Lower leg skin (tissue), 4 donors: Measurements from ENCODE around the gene VEGFC. TPM values are rescaled to one million over a fixed set of nuclear protein-coding genes. Genes with fewer than 3 reads are reported as not detected.

ENCODE experiments used
- DNase-seq, 2 donors: peaks; one replicate each; pipeline ENCODE4 v3.0.0-alpha.2; 2019; ENCODE audit warnings: low spot score in 2 of 2
- H3K4me3 ChIP-seq: fragments of 200-600 bp; sonication (generic); 2 replicates; pipeline ENCODE4 v1.5.1; 2017; ENCODE audit warnings: mild to moderate bottlenecking, low read depth; ENCODE audit not compliant: poor library complexity, severe bottlenecking
- POLR2A ChIP-seq, 2 donors: fragments of 450-650 bp; IDR thresholded peaks; one replicate each; pipeline ENCODE4 v1.6.1; 2016 to 2017; ENCODE audit warnings: antibody characterized with exemption in 2 of 2, mild to moderate bottlenecking in 1 of 2, moderate library complexity in 1 of 2
- WGBS, 2 donors: methylation state at CpG; one replicate each; pipeline ENCODE4 v1.1.5; 2018; 5-methylcytosine and 5-hydroxymethylcytosine counted together
- intact Hi-C: fragments of 100-400 bp; cut with DNase I; formaldehyde crosslinking; loops from one replicate; pipeline ENCODE4 v1.15.0; 2023; ENCODE audit warnings: low total_unique reads
- total RNA-seq, 4 donors: library from RNA; depleted of rRNA; stranded (reverse); fragments of >200 nt; gene quantifications; one replicate each; pipeline ENCODE4 v1.1.0, GENCODE V29; 2016
- TF ChIP-seq, protein P1 (sequence below), 3 donors: fragments of 450-650 bp; IDR thresholded peaks; one replicate each; pipeline ENCODE4 v1.5.1; 2016; ENCODE audit warnings: antibody characterized with exemption in 3 of 3, mild to moderate bottlenecking in 3 of 3, moderate library complexity in 2 of 3

Gene VEGFC
- total RNA-seq, 4 donors from 2014 or later: 1.4 to 6.1 (median 3.2) TPM

DNA sequence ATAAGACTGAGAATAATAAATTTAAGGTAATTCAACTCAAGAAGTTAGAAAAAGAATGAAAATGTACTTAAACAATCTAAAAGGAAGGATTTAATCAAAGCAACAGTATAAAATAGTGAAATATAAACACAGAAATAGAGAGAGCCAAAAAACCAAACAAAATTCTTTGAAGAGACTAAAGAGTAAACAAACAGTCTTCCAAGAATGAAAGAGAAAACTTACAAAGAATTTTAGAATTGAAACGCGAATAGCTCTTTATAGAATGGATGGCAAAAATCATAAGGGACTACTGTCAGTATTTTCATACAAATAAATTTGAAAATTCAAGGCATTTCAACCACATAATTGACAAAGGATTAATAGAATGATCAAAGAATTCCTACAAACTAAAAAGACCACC is 41.7 kb downstream of the VEGFC start:
- no peak for DNase-seq
- intact Hi-C loops: no loop called here
- TF ChIP-seq, protein P1, sequence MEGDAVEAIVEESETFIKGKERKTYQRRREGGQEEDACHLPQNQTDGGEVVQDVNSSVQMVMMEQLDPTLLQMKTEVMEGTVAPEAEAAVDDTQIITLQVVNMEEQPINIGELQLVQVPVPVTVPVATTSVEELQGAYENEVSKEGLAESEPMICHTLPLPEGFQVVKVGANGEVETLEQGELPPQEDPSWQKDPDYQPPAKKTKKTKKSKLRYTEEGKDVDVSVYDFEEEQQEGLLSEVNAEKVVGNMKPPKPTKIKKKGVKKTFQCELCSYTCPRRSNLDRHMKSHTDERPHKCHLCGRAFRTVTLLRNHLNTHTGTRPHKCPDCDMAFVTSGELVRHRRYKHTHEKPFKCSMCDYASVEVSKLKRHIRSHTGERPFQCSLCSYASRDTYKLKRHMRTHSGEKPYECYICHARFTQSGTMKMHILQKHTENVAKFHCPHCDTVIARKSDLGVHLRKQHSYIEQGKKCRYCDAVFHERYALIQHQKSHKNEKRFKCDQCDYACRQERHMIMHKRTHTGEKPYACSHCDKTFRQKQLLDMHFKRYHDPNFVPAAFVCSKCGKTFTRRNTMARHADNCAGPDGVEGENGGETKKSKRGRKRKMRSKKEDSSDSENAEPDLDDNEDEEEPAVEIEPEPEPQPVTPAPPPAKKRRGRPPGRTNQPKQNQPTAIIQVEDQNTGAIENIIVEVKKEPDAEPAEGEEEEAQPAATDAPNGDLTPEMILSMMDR (IDR thresholded peaks at IDR 0.05): no peak
- no peak for TF ChIP-seq POLR2A (IDR thresholded peaks at IDR 0.05)
- 59 to 63% methylated on average over 2 of the region's 2 CpGs for WGBS, 2 donors
- no peak overlapping the region for H3K4me3 ChIP-seq

DNA sequence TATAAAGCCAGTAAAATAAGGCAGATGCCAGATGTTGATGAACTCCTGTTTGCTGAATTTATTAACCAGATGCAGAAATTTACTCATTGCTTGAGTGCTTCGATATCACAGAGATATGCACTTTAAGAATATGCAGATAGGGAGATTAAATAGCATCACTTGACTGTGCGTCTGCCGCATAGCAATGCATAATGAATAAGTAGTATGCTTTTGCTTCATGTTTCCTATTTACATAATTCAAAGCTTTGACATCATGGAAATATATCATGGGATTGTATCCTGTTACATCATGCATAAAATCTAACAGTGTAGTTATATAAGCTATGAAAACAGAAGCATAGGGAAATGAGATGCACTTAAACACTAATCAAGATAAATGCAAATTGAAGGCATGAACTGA is 45.9 kb downstream of the VEGFC start:
- no peak for DNase-seq
- no peak overlapping the region for H3K4me3 ChIP-seq
- intact Hi-C loops: no loop called here
- WGBS, 2 donors: 90 to 94% methylated on average over 3 of the region's 3 CpGs
- TF ChIP-seq POLR2A (IDR thresholded peaks at IDR 0.05): no peak
- TF ChIP-seq, protein P1 (IDR thresholded peaks at IDR 0.05): no peak

DNA sequence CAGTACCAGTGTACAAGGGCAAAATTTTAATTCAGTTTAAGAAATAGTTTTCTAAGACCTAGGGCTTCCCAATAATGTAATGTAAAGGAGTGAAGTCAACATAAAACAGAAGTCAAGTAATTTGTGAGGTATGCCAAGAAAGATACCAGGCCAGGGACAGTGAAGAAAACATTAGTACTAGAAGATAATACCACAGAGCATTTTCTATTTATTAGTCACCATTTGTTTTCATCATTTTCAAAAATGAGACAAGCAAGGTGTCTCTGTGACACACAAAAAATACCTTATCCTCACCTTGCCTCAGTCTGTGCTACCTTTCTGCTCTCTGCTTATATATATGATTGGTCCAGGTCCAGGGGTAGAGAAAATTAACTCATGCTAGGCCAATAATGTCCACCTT is 46.8 kb downstream of the VEGFC start:
- DNase-seq: no peak
- intact Hi-C loops: no loop called here
- TF ChIP-seq, protein P1 (IDR thresholded peaks at IDR 0.05): no peak
- no peak for TF ChIP-seq POLR2A (IDR thresholded peaks at IDR 0.05)
- H3K4me3 ChIP-seq: no peak overlapping the region

DNA sequence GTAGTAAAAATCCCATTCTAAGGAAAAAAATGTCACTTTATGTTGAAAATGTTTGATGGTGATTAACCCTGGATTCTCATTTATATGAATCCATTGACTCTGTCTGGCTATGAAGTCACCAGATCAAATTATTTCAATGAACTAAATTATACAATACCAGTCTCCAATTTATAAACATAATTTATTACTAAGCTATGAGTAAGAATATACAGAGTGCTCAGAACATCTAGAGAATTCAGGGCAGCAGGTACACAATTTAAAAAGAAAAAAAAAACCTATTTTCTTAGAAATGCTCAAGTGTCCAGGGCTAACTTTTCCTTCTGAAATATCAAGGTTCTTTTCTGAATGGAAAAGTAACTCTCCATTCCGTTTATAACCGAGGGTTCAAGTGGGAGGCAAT is 48.6 kb downstream of the VEGFC start:
- no peak overlapping the region for H3K4me3 ChIP-seq
- no peak for DNase-seq
- intact Hi-C loops: no loop called here
- 93 to 99% methylated on average over 2 of the region's 2 CpGs for whole genome bisulfite sequencing, 2 donors
- TF ChIP-seq POLR2A (IDR thresholded peaks at IDR 0.05): no peak
- TF ChIP-seq, protein P1 (IDR thresholded peaks at IDR 0.05): no peak

DNA sequence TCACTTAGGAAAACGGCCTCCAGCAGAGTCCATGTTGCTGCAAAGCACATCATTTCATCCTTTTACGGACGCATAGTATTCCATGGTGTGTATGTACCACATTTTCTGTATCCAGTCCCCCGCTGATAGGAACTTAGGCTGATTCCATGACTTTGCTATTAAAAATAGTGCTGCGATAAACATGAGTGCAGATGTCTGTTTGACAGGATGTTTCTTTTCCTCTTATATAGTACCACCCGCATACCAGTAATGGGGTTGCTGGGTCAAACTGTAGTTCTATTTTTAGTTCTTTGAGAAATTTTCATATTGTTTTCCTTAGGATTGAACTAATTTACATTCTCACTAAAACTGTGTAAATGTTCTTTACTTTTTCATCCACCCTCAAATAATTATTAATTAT is 50.5 kb downstream of the VEGFC start:
- no peak for DNase-seq
- intact Hi-C loops: no loop called here
- WGBS, 2 donors: 81 to 89% methylated on average over 6 of the region's 6 CpGs
- H3K4me3 ChIP-seq: no peak overlapping the region
- TF ChIP-seq, protein P1 (IDR thresholded peaks at IDR 0.05): no peak
- no peak for TF ChIP-seq POLR2A (IDR thresholded peaks at IDR 0.05)

DNA sequence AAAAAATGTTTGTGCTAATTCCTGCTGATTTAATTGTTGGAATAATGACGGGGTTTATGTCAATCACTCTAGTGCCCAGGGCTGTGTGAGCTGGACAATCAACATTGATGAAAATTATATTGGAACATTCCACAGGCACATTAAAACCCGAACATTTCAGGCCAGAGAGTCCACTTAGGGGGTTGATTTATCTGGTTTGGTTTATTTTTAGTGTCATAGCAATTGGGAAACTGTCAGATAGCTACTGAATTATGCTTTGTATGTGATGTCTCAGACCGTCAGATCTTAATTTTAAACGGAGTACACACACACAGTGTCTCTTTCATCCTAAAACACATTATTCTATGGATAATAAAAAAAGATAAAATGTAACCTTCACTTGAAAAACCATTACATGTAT is 51.5 kb downstream of the VEGFC start:
- DNase-seq: no peak
- WGBS, 2 donors: 41 to 56% methylated on average over 4 of the region's 4 CpGs

More for the DNA sequence above, 51.5 kb downstream of the VEGFC start:
- intact Hi-C loops: no loop called here
- TF ChIP-seq, protein P1 (IDR thresholded peaks at IDR 0.05): no peak
- no peak for TF ChIP-seq POLR2A (IDR thresholded peaks at IDR 0.05)
- H3K4me3 ChIP-seq: no peak overlapping the region
